Vagina (tissue), 2 donors: ENCODE measurements around the gene ST6GAL1. TPM values are rescaled to one million over a fixed set of nuclear protein-coding genes. Genes with fewer than 3 reads are reported as not detected.

Experiments
- DNase-seq, 2 donors: peaks; one replicate each; pipeline ENCODE4 v3.0.0-alpha.2; 2017; ENCODE audit errors: extremely low spot score in 2 of 2
- H3K27ac ChIP-seq: fragments of 200-600 bp; sonication (generic); one replicate; pipeline ENCODE4 v1.5.1; 2019
- H3K27me3 ChIP-seq: fragments of 200-600 bp; sonication (generic); one replicate; pipeline ENCODE4 v1.5.1; 2019
- H3K36me3 ChIP-seq, 2 donors: fragments of 200-600 bp; sonication (generic); one replicate each; pipeline ENCODE4 v1.5.1; 2017 to 2019
- H3K4me1 ChIP-seq: fragments of 200-600 bp; sonication (generic); one replicate; pipeline ENCODE4 v1.5.1; 2019
- H3K4me3 ChIP-seq, 2 donors: fragments of 200-600 bp; sonication (generic); 1 replicate in 1 of 2; 2 replicates in 1 of 2; pipeline ENCODE4 v1.5.1; 2016 to 2019
- H3K9me3 ChIP-seq: fragments of 200-600 bp; sonication (generic); one replicate; pipeline ENCODE4 v1.5.1; 2019
- CTCF ChIP-seq, 3 experiments: fragments of 450-650 bp in 2 of 3; fragments of 200-600 bp in 1 of 3; sonication (generic) in 1 of 3; IDR thresholded peaks; one replicate each; pipeline ENCODE4 v1.5.1; 2017 to 2019; ENCODE audit warnings: antibody characterized with exemption in 3 of 3, mild to moderate bottlenecking in 2 of 3, moderate library complexity in 2 of 3
- POLR2A ChIP-seq, 2 donors: fragments of 450-650 bp; IDR thresholded peaks; one replicate each; pipeline ENCODE4 v1.6.1; 2017; ENCODE audit warnings: antibody characterized with exemption in 2 of 2, mild to moderate bottlenecking in 2 of 2, moderate library complexity in 2 of 2
- POLR2AphosphoS5 ChIP-seq, 2 donors: sonication (generic); formaldehyde crosslinking; IDR thresholded peaks; one replicate each; pipeline ENCODE4 v1.9.0; 2017; ENCODE audit warnings: antibody characterized with exemption in 2 of 2, mild to moderate bottlenecking in 2 of 2, low read depth in 1 of 2; ENCODE audit not compliant: insufficient read depth in 1 of 2
- intact Hi-C: fragments of 100-400 bp; cut with DNase I; formaldehyde crosslinking; loops from one replicate; pipeline ENCODE4 v1.15.1; 2023
- total RNA-seq: library from RNA; depleted of rRNA; stranded (reverse); fragments of >200 nt; gene quantifications from one replicate; pipeline ENCODE4 v1.2.3, GENCODE V29; 2016

Gene ST6GAL1
- total RNA-seq, 1 donor from 2014 or later, result 37.8 TPM

- Histone ChIP-seq H3K4me3 (no peak overlapping the region), H3K27me3 (no peaks in the 10 kb centered on the region), H3K36me3 (no peaks in the 10 kb centered on the region), H3K4me1 (no peaks in the 10 kb centered on the region), H3K9me3 (no peaks in the 10 kb centered on the region), H3K27ac (no peak overlapping the region)
- TF ChIP-seq POLR2A (IDR thresholded peaks at IDR 0.05) (no peak), POLR2AphosphoS5 (IDR thresholded peaks at IDR 0.05; ENCODE audit: insufficient read depth in 1 of 2, low read depth in 1 of 2) (no peak), CTCF (IDR thresholded peaks at IDR 0.05) (no peak)
- no peak for DNase-seq
- intact Hi-C loops, result no loop called here
Measured at GRCh38 chr3:187025656-187026316, 95.5 kb downstream of the ST6GAL1 start.

GRCh38 chr3:187026317-187026670 lies 96.0 kb downstream of the ST6GAL1 start:
- H3K27ac ChIP-seq, result no peak overlapping the region
- no peaks in the 10 kb centered on the region for H3K27me3 ChIP-seq

GRCh38 chr3:187027531-187028278 lies 97.4 kb downstream of the ST6GAL1 start:
- H3K4me3 ChIP-seq, result no peak overlapping the region
- no peak for TF ChIP-seq POLR2AphosphoS5 (IDR thresholded peaks at IDR 0.05; ENCODE audit: insufficient read depth in 1 of 2, low read depth in 1 of 2)
- TF ChIP-seq POLR2A (IDR thresholded peaks at IDR 0.05), result no peak
- no peak for TF ChIP-seq CTCF (IDR thresholded peaks at IDR 0.05)
- H3K27me3 ChIP-seq, result no peaks in the 10 kb centered on the region
- H3K36me3 ChIP-seq, result no peaks in the 10 kb centered on the region
- no peaks in the 10 kb centered on the region for H3K4me1 ChIP-seq
- no peaks in the 10 kb centered on the region for H3K9me3 ChIP-seq
- H3K27ac ChIP-seq, result no peak overlapping the region
- no peak for DNase-seq
- intact Hi-C loops, result no loop called here

More at GRCh38 chr3:187026317-187026670, 96.0 kb downstream of the ST6GAL1 start:
- DNase-seq, result no peak
- H3K9me3 ChIP-seq, result no peaks in the 10 kb centered on the region
- H3K36me3 ChIP-seq, result no peaks in the 10 kb centered on the region
- H3K4me3 ChIP-seq, result no peak overlapping the region
- H3K4me1 ChIP-seq, result no peaks in the 10 kb centered on the region
- intact Hi-C loops, result no loop called here
- TF ChIP-seq CTCF (IDR thresholded peaks at IDR 0.05), result no peak
- no peak for TF ChIP-seq POLR2AphosphoS5 (IDR thresholded peaks at IDR 0.05; ENCODE audit: insufficient read depth in 1 of 2, low read depth in 1 of 2)
- TF ChIP-seq POLR2A (IDR thresholded peaks at IDR 0.05), result no peak

- H3K4me3 ChIP-seq, result no peak overlapping the region
- H3K4me1 ChIP-seq, result no peaks in the 10 kb centered on the region
- H3K27me3 ChIP-seq, result no peaks in the 10 kb centered on the region
- H3K27ac ChIP-seq, result no peak overlapping the region
- H3K36me3 ChIP-seq, result no peaks in the 10 kb centered on the region
- no peak for TF ChIP-seq CTCF (IDR thresholded peaks at IDR 0.05)
- no peak for TF ChIP-seq POLR2A (IDR thresholded peaks at IDR 0.05)
- no peak for TF ChIP-seq POLR2AphosphoS5 (IDR thresholded peaks at IDR 0.05; ENCODE audit: insufficient read depth in 1 of 2, low read depth in 1 of 2)
- DNase-seq, result no peak
- intact Hi-C loops, result no loop called here
- peaks cover 3% of the 10 kb centered on the region for H3K9me3 ChIP-seq
Measured at GRCh38 chr3:187031934-187032333, 101.6 kb downstream of the ST6GAL1 start.

GRCh38 chr3:187036394-187036793 lies 106.1 kb downstream of the ST6GAL1 start:
- H3K27ac ChIP-seq, result no peak overlapping the region
- H3K36me3 ChIP-seq, result no peaks in the 10 kb centered on the region
- peaks cover 2% of the 10 kb centered on the region for H3K4me1 ChIP-seq
- no peak for DNase-seq
- no peaks in the 10 kb centered on the region for H3K27me3 ChIP-seq
- H3K9me3 ChIP-seq, result peaks cover 3% of the 10 kb centered on the region
- no peak overlapping the region for H3K4me3 ChIP-seq
- intact Hi-C loops, result no loop called here
- TF ChIP-seq POLR2A (IDR thresholded peaks at IDR 0.05) (no peak), CTCF (IDR thresholded peaks at IDR 0.05) (no peak), POLR2AphosphoS5 (IDR thresholded peaks at IDR 0.05; ENCODE audit: insufficient read depth in 1 of 2, low read depth in 1 of 2) (no peak)
